Measurements from ENCODE around the gene ARRDC3.
"Not testable (repeated sequence)": the region's sequence is repeated elsewhere in the genome, so short reads cannot be mapped to it uniquely, and the experiment has no call there.

Gene ARRDC3

DNA sequence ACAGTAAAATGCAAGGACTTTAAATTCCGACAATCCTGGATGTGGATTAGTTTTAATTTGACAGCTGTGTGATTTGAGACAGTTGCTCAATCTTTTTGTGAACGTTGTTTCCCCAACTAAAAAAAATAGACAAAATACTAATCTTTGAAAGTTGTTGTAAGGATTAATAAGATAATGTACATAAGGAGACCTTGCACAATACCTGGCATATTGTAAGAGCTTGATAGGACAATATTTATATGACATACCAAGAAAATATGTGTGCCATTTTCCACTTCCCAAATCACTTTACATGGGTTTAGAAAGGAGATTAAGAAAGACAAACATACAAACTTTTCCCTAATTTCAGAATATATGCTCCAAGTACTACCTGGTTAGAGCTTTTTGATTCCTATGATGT is 25.3 kb downstream of the ARRDC3 start:
- DNase-seq = no peak

DNA sequence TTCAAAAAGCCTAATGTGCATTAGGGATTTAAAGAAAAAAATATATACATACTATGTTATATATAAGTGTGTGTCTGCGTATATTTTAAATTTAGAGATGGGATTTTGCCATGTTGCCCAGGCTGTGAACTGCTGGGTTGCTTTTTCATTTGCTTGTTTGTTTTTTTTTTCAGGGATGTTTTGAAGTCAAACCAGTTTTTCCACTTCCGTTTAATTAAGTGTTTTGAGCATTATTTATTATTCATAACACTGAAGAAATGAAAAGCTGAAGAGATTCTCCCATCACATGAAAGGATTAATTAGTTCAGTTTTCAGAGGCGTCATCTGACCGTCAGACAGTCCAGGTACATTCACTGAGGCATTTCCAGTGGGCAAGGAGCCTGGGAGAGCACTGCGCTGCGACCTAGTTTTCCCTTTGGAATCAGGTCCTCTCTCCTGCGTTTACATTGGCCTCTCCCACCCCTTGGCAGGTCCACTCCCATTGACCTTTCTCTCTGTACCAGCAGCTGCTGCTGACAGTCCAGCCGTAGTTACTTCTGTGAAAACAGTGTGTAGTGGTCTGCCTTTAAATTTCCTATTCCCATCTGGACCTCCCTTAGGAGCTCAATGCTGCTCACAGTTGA is 26.0 kb downstream of the ARRDC3 start:
- DNase-seq = no peak

DNA sequence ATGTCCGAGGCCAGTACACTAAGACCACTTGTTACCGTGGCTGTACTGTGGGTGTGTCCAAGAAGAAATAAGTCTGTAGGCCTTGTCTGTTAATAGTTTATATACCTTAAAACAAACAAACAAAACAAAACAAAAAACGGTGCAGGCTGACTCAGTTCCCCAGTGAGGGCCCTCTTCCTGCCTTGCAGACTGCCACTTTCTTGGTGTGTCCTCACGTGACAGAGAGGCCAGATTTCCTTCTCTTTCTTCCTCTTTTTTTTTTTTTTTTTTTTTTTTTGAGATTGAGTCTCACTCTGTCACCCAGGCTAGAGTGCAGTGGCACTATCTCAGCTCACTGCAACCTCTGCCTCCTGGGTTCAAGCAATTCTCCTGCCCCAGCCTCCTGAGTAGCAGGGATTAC is 28.2 kb downstream of the ARRDC3 start:
- DNase-seq = not testable (repeated sequence)

DNA sequence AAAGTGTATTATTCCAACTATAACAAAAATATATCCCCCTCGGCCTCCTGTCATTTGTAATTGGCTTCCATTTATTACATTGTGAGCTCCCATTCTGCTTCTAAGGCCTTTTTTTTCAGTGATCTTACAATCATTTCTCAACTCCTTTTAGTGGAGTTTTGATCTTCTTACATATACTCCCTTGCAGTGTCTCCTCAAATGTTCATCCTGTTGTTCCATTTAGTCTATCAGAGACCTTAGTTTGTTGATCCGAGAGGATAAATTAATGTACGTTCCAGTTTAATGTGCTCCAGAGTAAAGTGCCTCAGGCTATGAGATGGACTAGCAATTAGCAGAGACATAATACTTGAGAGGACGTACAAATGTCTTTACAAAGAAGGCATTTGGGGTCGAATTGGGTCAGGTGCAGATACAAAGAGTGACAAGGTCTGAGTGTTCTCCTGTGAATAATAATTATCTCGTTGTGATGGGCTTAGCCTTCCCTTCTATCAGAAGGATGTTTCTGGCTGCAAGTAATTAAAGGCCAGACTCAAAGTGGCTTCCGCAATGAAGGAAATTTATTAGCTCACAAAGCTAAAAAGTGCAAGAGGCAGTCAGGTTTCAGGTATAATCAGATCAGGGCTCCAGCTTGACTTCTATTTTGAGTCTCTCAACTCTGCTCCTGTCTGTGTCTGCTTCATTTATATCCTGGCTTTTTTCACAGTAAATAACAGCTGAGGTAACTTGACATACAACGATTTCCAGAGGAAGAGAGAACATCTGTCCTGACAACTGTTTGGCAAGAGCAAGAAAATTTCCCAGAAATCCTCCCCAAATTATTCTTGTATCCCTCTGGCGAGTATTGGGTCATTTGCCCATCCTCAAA is 30.1 kb downstream of the ARRDC3 start:
- DNase-seq = no peak

DNA sequence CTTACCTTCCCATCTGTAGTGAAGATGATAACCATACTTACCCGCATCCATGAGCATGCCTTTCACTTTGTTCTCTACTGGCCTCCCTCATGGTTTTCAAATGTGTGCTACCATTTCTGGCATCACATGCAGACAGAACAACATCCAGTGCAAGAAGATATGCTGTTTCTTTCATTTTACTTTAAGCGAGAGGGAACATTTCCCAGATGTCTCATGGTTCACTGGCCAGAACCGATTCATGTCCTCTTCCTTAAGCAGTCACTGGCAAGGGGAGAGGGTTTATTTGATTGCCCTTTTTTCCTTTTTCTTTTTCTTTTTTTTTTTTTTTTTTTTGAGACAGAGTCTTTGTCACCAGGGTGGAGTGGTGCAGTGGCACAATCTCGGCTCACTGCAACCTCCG is 37.7 kb downstream of the ARRDC3 start:
- DNase-seq = no peak

DNA sequence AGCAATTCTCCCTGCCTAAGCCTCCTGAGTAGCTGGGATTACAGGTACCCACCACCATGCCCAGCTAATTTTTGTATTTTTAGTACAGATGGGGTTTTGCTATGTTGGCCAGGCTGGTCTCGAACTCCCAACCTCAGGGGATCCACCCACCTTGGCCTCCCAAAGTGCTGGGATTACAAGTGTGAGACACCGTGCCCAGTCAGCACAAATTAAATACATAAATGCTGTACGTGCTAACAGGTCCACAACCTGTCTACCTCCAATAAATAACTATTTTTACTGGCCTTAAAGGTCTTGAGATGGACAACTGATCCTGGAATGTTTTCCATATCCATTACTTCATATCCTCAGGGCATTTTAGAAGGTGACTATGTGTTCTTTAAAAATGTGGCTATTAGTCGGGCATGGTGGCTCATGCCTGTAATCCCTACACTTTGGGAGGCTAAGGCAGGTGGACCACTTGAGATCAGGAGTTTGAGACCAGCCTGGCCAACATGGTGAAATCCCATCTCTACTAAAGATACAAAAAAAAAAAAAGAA is 38.4 kb downstream of the ARRDC3 start:
- DNase-seq = not testable (repeated sequence)

DNA sequence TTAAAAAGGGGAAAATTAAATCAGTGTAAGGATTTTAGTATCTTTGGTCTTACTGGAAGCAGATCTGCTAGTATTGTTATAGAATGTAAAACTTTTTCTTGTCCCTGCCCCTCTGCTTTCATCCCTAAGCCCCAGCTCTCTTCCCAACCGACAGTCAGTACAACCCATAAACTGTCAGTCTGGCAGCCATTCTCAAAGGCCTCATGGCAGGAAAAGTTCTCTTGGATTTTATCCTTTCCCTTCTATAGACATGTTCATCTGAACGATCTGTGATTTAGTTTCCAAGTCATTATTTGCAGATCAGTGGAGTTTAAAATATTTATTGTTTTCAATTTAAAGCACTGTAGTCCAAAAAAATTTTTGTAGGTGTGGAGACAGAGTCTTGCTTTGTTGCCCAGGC is 39.2 kb downstream of the ARRDC3 start:
- no peak for DNase-seq

DNA sequence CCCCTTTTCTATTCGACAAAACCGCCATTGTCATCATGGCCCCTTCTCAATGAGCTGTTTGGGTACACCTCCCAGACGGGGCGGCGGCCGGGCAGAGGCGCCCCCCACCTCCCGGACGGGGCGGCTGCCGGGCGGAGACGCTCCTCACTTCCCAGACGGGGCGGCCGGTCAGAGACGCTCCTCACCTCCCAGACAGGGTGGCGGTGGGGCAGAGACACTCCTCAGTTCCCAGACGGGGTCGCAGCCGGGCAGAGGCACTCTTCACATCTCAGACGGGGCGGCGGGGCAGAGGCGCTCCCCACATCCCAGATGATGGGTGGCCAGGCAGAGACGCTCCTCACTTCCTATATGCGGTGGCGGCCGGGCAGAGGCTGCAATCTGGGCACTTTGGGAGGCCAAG is 40.2 kb downstream of the ARRDC3 start:
- DNase-seq = not testable (repeated sequence)

DNA sequence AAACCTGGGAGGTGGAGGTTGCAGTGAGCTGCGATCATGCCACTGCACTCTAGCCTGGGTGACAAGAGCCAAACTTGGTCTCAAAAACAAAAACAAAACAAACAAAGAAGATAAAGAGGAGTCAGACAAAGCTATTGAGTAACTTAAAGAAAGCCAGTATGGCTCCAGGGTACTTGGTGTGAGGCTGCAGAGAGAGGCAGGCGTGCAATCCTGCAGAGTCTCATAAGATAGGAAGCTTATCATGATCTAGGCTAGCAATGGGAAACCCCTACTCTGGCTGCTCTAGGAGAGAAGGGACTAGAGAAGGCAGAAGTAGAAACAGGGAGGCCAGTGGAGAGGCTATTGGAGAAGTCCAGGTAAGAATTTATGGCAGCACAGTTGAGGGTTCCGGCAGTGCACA is 42.0 kb downstream of the ARRDC3 start:
- no peak for DNase-seq

DNA sequence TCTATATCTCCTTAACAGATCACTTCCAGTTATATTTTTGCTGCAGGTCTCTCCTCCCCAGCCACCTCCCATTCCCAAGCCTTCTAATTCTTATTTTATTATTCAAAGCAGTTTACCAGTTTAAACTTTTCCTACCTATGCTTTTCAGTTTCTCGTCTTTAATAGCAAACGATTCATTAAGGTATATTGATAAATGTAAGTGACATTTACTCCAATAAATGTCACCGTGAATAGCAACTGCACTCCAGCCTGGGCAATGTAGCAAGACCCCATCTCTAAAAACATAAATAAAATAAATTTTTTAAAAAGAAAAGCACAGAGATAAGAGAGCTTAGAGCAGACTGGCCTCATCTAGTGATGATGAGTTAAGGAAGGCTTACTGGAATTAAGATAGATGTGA is 42.6 kb downstream of the ARRDC3 start:
- DNase-seq = no peak

DNA sequence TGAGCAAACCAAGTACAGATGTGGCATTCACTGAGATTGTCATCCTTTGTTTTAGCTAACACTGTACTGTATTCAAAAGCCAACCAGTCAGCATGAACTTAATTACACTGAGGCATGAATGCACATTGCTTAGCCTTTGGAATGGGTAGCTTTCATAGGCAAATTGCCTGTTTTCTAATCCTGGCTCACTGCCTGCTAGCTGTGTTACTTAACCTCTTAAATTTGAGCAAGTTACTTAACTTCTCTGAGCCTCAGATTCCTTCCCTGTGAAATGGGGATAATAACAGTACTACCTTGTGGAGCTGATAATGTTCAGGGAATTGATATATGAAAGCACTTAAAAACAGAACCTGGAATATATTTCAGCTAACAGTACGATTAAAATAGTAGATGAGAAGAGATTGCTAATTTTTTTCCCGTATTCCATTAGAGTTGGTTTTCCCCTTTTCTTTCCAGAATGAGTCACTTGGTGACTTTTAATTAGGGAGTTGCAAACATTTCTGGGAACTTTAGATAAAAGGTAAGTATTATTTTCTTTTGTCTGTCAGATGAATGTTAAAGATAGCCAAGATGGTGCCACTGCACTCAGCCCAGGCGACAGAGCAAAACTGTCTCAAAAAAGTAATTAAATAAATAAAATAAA is 43.9 kb downstream of the ARRDC3 start:
- no peak for DNase-seq

DNA sequence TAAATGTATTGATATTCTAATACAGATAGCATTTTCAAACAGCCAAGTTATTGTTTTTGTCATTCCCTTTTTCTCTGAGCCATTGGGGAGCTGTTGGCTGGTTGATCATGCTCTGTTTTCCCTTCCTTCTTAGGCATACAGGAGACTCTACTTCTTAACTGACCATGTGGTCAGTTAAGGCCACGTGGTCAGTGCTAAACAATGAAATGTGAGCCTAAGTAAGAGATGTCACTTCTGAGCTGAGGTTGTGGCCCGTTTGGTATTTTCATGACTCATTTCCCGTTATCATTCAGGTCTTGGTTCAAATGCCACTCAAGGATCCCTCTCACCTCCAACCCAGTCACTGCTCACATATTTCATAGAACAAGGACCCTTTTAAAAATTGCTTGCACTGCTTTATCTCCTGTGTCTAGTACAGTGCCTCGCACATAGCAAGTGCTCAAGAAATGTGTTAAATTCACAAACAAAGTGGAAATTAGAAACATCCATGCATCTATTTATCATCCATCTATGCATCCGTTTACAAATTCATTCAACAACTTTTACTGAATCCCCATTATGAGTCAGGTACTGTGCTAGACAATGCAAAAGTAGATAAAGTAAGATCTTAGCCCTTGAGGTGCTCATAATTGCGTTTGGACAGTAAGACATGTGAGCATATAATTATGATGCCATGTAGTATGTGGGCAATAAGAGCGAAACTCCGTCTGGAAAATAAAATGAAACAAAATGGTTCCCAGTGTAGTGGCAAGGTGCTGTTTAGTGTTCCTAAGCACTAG is 50.7 kb downstream of the ARRDC3 start:
- no peak for DNase-seq

DNA sequence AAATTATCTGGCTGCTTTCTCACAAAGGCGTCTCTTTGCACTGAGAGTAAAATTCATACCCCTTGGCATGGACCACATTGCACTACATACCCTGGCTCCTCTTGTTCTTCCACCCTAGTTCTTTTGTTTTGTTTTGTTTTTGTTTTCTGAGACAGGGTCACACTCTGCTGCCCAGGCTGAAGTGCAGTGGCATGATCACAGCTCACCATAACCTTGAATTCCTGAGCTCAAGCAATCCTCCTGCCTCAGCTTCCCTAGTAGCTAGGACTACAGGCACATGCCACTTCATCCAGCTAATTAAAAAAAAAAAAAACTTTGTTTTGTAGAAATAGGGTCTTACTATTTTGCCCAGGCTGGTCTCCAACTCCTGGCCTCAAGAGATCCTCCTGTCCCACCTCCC is 51.4 kb downstream of the ARRDC3 start:
- no peak for DNase-seq

DNA sequence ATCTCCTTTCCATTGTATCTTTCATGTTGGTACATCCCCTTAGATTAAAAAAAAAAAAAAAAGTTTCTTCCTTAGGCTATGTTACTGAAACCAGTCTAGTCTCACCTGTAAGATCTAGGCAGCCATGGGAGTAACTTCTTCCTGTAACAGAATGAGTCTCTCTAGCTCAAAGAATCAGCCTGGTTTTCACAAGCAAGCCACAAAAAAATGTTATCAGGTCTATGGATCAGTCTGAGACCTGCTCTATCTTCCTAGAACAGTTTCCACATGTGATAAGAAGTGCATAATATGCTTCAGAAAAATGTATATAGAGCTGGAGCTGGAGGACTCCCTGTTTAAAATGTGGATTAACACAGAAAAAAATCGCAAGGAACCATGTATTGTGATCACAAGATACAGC is 53.8 kb downstream of the ARRDC3 start:
- no peak for DNase-seq

DNA sequence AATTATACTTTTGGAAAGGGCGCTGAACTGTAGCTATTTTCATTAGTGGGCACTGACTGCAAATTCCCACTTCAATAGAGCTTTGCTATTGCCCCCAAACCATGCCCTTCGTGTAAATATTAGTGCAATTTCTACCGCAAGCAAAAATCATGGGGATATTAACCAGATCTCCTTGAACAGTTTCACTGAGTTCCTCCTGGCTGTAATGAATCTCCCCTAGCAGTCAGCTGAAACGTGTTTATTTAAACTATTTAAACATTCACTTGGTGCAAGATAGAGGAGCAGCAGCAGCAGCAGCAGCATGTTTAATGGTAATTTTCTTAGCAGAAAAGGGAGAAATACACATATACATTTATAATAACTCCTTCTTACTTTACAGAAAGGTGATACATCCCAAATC is 54.4 kb downstream of the ARRDC3 start:
- DNase-seq = no peak

DNA sequence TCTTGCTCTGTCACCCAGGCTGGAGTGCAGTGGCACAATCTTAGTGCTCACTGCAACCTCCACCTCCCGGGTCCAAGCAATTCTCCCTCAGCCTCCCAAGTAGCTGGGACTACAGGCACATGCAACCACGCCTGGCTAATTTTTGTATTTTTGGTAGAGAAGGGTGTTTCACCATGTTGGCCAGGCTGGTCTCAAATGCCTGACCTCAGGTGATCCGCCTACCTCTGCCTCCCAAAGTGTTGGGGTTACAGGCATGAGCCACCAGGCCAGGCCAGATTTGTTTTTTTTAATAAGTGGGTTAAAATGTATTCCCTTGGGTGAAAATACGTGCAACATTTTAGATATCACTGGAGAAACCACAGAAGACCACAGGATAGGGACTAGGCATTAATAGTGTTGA is 60.1 kb downstream of the ARRDC3 start:
- DNase-seq = not testable (repeated sequence)

DNA sequence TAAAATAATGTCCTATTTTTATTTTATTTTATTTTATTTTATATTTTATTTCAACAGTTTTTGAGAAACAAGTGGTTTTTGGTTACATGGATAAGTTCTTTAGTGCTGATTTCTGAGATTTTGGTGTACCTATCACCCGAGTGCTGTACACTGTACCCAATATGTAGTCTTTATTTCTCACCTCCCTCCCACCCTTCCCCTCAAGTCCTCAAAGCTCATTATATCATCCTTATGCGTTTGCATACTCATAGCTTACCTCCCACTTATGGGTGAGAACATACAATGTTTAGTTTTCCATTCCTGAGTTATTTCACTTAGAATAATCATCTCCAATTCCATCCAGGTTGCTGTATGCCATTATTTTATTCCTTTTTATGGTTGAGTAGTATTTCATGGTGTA is 63.5 kb downstream of the ARRDC3 start:
- no peak for DNase-seq

DNA sequence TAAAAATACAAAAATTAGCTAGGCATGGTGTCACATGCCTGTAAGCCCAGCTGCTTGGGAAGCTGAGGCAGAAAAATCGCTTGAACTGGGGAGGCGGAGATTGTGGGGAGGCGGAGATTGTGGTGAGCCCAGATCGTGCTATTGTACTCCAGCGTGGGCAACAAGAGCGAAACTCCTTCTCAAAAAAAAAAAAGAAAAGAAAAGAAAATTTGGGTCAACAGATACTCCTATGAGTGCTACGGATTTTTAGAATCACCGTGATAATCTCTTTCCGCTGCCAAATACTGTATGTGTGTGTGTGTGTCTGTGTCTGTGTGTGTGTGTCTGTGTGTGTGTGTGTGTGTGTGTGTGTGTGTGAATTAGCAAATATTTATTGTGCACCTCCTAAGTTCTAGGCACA is 64.4 kb downstream of the ARRDC3 start:
- peak; percentile 83 for DNase-seq

Data from activated effector memory CD4-positive, alpha-beta T cell treated with anti-CD3 and anti-CD28 coated beads, Interleukin-2, amount 50 U/mL, for 16 hours (primary cell).